HEK293 (cell line): ENCODE data around the gene VRK3.

Source experiments
- CTCF ChIA-PET: fragments of 350-600 bp; formaldehyde crosslinking; extraction: SDS; loops from one replicate; lab custom pipeline; 2021; ENCODE audit warnings: antibody characterized with exemption; lab: Yijun Ruan, JAX
- POLR2A ChIA-PET: fragments of 300-600 bp; formaldehyde crosslinking; extraction: SDS; loops from one replicate; lab custom pipeline; 2020; ENCODE audit warnings: antibody characterized with exemption, inconsistent platforms; lab: Yijun Ruan, JAX
- H3K27ac ChIP-seq: fragments of 200-500 bp; sonication (Bioruptor generic); 2 replicates; pipeline ENCODE4 v1.5.1; 2014; ENCODE audit warnings: low read depth, low read length, control low read depth, inconsistent platforms; ENCODE audit errors: extremely low read depth
- H3K36me3 ChIP-seq, 2 experiments: fragments of 200-500 bp in 1 of 2; sonication (Bioruptor generic) in 1 of 2; 1 replicate in 1 of 2; 2 replicates in 1 of 2; pipeline ENCODE4 v1.5.1; 2014 to 2017; ENCODE audit warnings: inconsistent platforms in 2 of 2, low read length in 2 of 2; ENCODE audit not compliant: control insufficient read depth in 2 of 2, insufficient read depth in 1 of 2
- H3K4me1 ChIP-seq: fragments of 200-500 bp; sonication (Bioruptor generic); 2 replicates; pipeline ENCODE4 v1.5.1; 2014; ENCODE audit warnings: mild to moderate bottlenecking, low read length, inconsistent platforms; ENCODE audit not compliant: control insufficient read depth, insufficient read depth
- H3K4me3 ChIP-seq: 2 replicates; pipeline ENCODE4 v1.5.1; 2011; ENCODE audit warnings: low read depth, mild to moderate bottlenecking, control low read depth, low read length, moderate library complexity
- H3K9me3 ChIP-seq: fragments of 200-500 bp; sonication (Bioruptor generic); 2 replicates; pipeline ENCODE4 v1.5.1; 2014; ENCODE audit warnings: low read depth, low read length, inconsistent platforms; ENCODE audit not compliant: control insufficient read depth, insufficient read depth
- FEZF1 ChIP-seq: fragments of 450-650 bp; formaldehyde crosslinking; IDR thresholded peaks from 2 replicates; pipeline ENCODE4 v1.5.1; 2016; ENCODE audit warnings: missing biosample characterization, missing genetic modification characterization
- GFI1B ChIP-seq: fragments of 450-650 bp; formaldehyde crosslinking; IDR thresholded peaks from 2 replicates; pipeline ENCODE4 v1.5.1; 2016; ENCODE audit warnings: missing biosample characterization, missing genetic modification characterization
- KLF10 ChIP-seq: fragments of 450-650 bp; IDR thresholded peaks from 2 replicates; pipeline ENCODE4 v1.5.1; 2018; ENCODE audit warnings: missing biosample characterization, mild to moderate bottlenecking, missing genetic modification characterization
- KLF8 ChIP-seq: fragments of 450-650 bp; formaldehyde crosslinking; IDR thresholded peaks from 2 replicates; pipeline ENCODE4 v1.5.1; 2016; ENCODE audit warnings: missing biosample characterization, missing genetic modification characterization
- KLF9 ChIP-seq: fragments of 450-650 bp; formaldehyde crosslinking; IDR thresholded peaks from 2 replicates; pipeline ENCODE4 v1.5.1; 2016; ENCODE audit warnings: missing biosample characterization, missing genetic modification characterization, low read depth
- PRDM1 ChIP-seq: fragments of 450-650 bp; formaldehyde crosslinking; IDR thresholded peaks from 2 replicates; pipeline ENCODE4; 2016; ENCODE audit warnings: missing biosample characterization, missing genetic modification characterization
- TCF7L2 ChIP-seq: IDR thresholded peaks from 2 replicates; pipeline ENCODE4 v1.6.1; 2011; ENCODE audit warnings: low read depth, mild to moderate bottlenecking, inconsistent platforms, low read length, moderate library complexity, borderline replicate concordance
- ZBTB17 ChIP-seq: fragments of 450-650 bp; formaldehyde crosslinking; IDR thresholded peaks from 2 replicates; pipeline ENCODE4 v1.5.1; 2016; ENCODE audit warnings: missing biosample characterization, missing genetic modification characterization
- ZFP37 ChIP-seq: fragments of 450-650 bp; formaldehyde crosslinking; IDR thresholded peaks from 2 replicates; pipeline ENCODE4 v1.5.1; 2016; ENCODE audit warnings: missing biosample characterization, missing genetic modification characterization
- ZNF174 ChIP-seq: fragments of 450-650 bp; formaldehyde crosslinking; IDR thresholded peaks from 2 replicates; pipeline ENCODE4 v1.5.0; 2017; ENCODE audit warnings: missing biosample characterization, mild to moderate bottlenecking, missing genetic modification characterization
- ZNF175 ChIP-seq: fragments of 450-650 bp; formaldehyde crosslinking; IDR thresholded peaks from 2 replicates; pipeline ENCODE4 v1.5.1; 2016; ENCODE audit warnings: missing biosample characterization, missing genetic modification characterization
- ZNF2 ChIP-seq: fragments of 450-650 bp; formaldehyde crosslinking; IDR thresholded peaks from 2 replicates; pipeline ENCODE4 v1.5.1; 2016; ENCODE audit warnings: missing biosample characterization, missing genetic modification characterization
- ZNF266 ChIP-seq: fragments of 450-650 bp; formaldehyde crosslinking; IDR thresholded peaks from 2 replicates; pipeline ENCODE4 v1.5.1; 2016; ENCODE audit warnings: missing biosample characterization, missing genetic modification characterization, low read depth
- ZNF366 ChIP-seq: fragments of 450-650 bp; formaldehyde crosslinking; conservative IDR thresholded peaks from 2 replicates; pipeline ENCODE4 v1.5.1; 2016; ENCODE audit warnings: missing biosample characterization, missing genetic modification characterization
- ZNF37A ChIP-seq: fragments of 450-650 bp; IDR thresholded peaks from 2 replicates; pipeline ENCODE4 v1.5.1; 2018; ENCODE audit warnings: missing biosample characterization, missing genetic modification characterization
- ZNF473 ChIP-seq: fragments of 450-650 bp; formaldehyde crosslinking; IDR thresholded peaks from 2 replicates; pipeline ENCODE4 v1.5.1; 2017; ENCODE audit warnings: missing biosample characterization, missing genetic modification characterization
- ZNF514 ChIP-seq: fragments of 450-650 bp; formaldehyde crosslinking; IDR thresholded peaks from 2 replicates; pipeline ENCODE4 v1.5.1; 2016; ENCODE audit warnings: missing biosample characterization, missing genetic modification characterization
- ZNF529 ChIP-seq: fragments of 450-650 bp; formaldehyde crosslinking; IDR thresholded peaks from 2 replicates; pipeline ENCODE4 v1.5.1; 2017; ENCODE audit warnings: missing genetic modification characterization, missing biosample characterization; ENCODE audit not compliant: insufficient replicate concordance
- ZNF561 ChIP-seq: fragments of 450-650 bp; IDR thresholded peaks from 2 replicates; pipeline ENCODE4 v1.5.1; 2018; ENCODE audit warnings: missing biosample characterization, missing genetic modification characterization, borderline replicate concordance
- ZNF571 ChIP-seq: fragments of 450-650 bp; formaldehyde crosslinking; IDR thresholded peaks from 2 replicates; pipeline ENCODE4 v1.5.0; 2017; ENCODE audit warnings: missing biosample characterization, missing genetic modification characterization
- ZNF623 ChIP-seq: fragments of 450-650 bp; formaldehyde crosslinking; IDR thresholded peaks from 2 replicates; pipeline ENCODE4 v1.5.1; 2016; ENCODE audit warnings: missing biosample characterization, missing genetic modification characterization
- ZNF626 ChIP-seq: fragments of 450-650 bp; sonication (Bioruptor Pico); formaldehyde crosslinking; IDR thresholded peaks from 2 replicates; pipeline ENCODE4 v1.5.1; 2018; ENCODE audit warnings: missing biosample characterization, missing genetic modification characterization, inconsistent platforms
- ZNF629 ChIP-seq: fragments of 450-650 bp; formaldehyde crosslinking; IDR thresholded peaks from 2 replicates; pipeline ENCODE4 v1.5.1; 2017; ENCODE audit warnings: missing biosample characterization, missing genetic modification characterization
- ZNF654 ChIP-seq: fragments of 450-650 bp; formaldehyde crosslinking; IDR thresholded peaks from 2 replicates; pipeline ENCODE4 v1.5.1; 2016; ENCODE audit warnings: low read depth, missing biosample characterization, missing genetic modification characterization
- ZNF792 ChIP-seq: fragments of 450-650 bp; formaldehyde crosslinking; IDR thresholded peaks from 2 replicates; pipeline ENCODE4 v1.5.1; 2016; ENCODE audit warnings: missing biosample characterization, missing genetic modification characterization
- TF ChIP-seq, protein P1 (sequence below): fragments of 450-650 bp; formaldehyde crosslinking; IDR thresholded peaks from 2 replicates; pipeline ENCODE4 v1.5.1; 2016; ENCODE audit warnings: missing biosample characterization, missing genetic modification characterization
- TF ChIP-seq, protein P2 (sequence below): fragments of 450-650 bp; formaldehyde crosslinking; IDR thresholded peaks from 2 replicates; pipeline ENCODE4 v1.5.1; 2016; ENCODE audit warnings: missing biosample characterization, missing genetic modification characterization
- TF ChIP-seq, protein P3 (sequence below): fragments of 450-650 bp; formaldehyde crosslinking; IDR thresholded peaks from 2 replicates; pipeline ENCODE4 v1.5.1; 2016; ENCODE audit warnings: missing biosample characterization, missing genetic modification characterization

Gene VRK3

DNA sequence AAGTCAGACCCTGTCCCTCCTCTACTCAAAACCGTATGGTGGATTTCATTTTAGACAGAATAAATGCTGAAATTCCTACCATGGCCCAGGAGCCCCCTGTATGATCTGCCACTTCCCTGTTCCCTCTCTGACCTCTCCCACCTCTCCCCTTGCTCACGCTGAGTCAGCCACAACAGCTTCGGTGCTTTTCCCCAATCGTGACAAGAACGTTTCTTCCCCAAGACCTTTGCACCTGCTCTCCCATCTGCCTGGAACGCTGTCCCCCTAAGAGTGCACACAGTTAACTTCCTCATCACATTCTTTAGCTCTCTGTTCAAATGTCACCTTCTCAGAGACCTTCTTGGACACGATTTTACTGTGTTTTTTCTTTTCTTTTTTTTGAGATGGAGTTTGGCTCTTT is 2.3 kb downstream of the VRK3 start:
- ChIA-PET CTCF (no interaction called here), POLR2A (no interaction called here)
- Histone ChIP-seq H3K9me3 (no peaks in the 10 kb centered on the region), H3K27ac (no peak overlapping the region), H3K36me3 (peaks cover 14 to 26% of the 10 kb centered on the region in 2 experiments), H3K4me3 (no peak overlapping the region), H3K4me1 (peaks cover 6% of the 10 kb centered on the region)
- TF ChIP-seq, protein P1, sequence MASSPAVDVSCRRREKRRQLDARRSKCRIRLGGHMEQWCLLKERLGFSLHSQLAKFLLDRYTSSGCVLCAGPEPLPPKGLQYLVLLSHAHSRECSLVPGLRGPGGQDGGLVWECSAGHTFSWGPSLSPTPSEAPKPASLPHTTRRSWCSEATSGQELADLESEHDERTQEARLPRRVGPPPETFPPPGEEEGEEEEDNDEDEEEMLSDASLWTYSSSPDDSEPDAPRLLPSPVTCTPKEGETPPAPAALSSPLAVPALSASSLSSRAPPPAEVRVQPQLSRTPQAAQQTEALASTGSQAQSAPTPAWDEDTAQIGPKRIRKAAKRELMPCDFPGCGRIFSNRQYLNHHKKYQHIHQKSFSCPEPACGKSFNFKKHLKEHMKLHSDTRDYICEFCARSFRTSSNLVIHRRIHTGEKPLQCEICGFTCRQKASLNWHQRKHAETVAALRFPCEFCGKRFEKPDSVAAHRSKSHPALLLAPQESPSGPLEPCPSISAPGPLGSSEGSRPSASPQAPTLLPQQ (tag by site-specific recombination) = no peak
- TF ChIP-seq ZNF654 (tag by site-specific recombination) (no peak), TCF7L2 (no peak), ZNF626 (tag by site-specific recombination) (no peak), ZNF2 (tag by site-specific recombination) (no peak), ZFP37 (tag by site-specific recombination) (no peak), ZNF529 (tag by site-specific recombination) (no peak)
- TF ChIP-seq, protein P2, sequence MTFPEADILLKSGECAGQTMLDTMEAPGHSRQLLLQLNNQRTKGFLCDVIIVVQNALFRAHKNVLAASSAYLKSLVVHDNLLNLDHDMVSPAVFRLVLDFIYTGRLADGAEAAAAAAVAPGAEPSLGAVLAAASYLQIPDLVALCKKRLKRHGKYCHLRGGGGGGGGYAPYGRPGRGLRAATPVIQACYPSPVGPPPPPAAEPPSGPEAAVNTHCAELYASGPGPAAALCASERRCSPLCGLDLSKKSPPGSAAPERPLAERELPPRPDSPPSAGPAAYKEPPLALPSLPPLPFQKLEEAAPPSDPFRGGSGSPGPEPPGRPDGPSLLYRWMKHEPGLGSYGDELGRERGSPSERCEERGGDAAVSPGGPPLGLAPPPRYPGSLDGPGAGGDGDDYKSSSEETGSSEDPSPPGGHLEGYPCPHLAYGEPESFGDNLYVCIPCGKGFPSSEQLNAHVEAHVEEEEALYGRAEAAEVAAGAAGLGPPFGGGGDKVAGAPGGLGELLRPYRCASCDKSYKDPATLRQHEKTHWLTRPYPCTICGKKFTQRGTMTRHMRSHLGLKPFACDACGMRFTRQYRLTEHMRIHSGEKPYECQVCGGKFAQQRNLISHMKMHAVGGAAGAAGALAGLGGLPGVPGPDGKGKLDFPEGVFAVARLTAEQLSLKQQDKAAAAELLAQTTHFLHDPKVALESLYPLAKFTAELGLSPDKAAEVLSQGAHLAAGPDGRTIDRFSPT = no peak

DNA sequence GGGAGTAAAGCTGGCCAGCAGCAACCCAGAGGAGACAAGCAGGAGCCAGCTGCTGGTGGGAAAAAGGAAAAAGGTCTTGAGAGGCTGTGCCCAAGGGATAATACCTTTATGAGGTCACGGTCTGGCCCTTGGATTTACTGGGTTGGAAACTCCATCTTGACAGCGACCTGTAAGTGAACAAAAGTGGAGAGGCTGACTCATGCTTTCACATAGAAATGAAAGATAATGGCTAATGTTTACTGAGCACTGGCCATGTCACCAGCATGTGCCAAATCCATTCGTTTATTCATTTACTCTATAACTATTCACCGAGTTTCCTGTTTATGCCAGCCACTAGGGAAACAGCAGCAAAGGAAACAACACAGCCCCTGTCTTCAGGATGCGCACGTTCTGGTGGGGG is 4.7 kb downstream of the VRK3 start:
- peaks cover 6% of the 10 kb centered on the region for H3K4me1 ChIP-seq
- no peak overlapping the region for H3K27ac ChIP-seq
- CTCF ChIA-PET = no interaction called here
- POLR2A ChIA-PET = interaction anchor here (0.7 kb wide), 1 partner anchor 82 kb away, joined by 3 read pairs; no protein-coding TSS in a partner anchor
- H3K4me3 ChIP-seq = no peak overlapping the region
- H3K36me3 ChIP-seq = peaks cover 34 to 41% of the 10 kb centered on the region in 2 experiments
- H3K9me3 ChIP-seq = no peaks in the 10 kb centered on the region
- no peak for TF ChIP-seq ZNF561
- TF ChIP-seq ZNF266 (tag by site-specific recombination) = no peak
- TF ChIP-seq ZNF366 (tag by site-specific recombination) = no peak
- no peak for TF ChIP-seq KLF8 (tag by site-specific recombination)
- no peak for TF ChIP-seq ZNF792 (tag by site-specific recombination)
- no peak for TF ChIP-seq KLF9
- no peak for TF ChIP-seq ZNF175
- TF ChIP-seq ZNF174 (tag by site-specific recombination) = no peak
- TF ChIP-seq FEZF1 (tag by site-specific recombination) = peak; percentile 44; the same call in 1 of the 2 replicates
- no peak for TF ChIP-seq ZBTB17 (tag by site-specific recombination)
- TF ChIP-seq KLF10 (tag by site-specific recombination) = no peak
- TF ChIP-seq PRDM1 = 0 out of 2 replicates have a peak, but pooled peaks have one; percentile 5

DNA sequence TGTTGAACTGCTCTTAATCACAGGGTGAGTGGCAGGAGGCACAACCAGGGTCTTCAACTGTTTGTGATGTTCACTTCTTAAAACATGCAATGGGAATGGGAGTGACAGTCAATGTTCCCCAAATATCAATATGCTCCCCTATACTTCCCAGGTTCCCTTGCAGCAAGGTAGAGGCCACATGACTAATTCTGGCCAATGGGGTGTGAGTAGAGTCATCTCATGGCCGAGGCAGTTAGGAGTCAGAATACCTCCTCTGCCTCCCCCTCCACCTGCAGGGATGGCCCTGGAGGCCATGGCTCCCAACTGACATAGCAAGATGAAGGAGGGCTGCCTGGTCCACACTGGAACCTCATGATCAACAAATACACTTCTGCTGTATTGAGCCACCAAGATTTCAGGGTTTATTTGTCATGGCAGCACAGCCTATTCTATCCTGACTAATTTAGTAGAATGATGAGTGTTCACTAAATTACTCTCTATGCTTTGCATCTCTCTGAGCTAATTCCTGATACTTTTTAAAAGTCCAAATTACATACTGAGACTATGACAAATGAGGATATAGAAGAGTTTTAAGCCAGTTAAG is 8.9 kb downstream of the VRK3 start:
- CTCF ChIA-PET = no interaction called here
- POLR2A ChIA-PET = no interaction called here
- H3K36me3 ChIP-seq = peaks cover 65 to 66% of the 10 kb centered on the region in 2 experiments
- H3K4me1 ChIP-seq = no peaks in the 10 kb centered on the region
- no peak overlapping the region for H3K27ac ChIP-seq
- H3K4me3 ChIP-seq = no peak overlapping the region
- no peaks in the 10 kb centered on the region for H3K9me3 ChIP-seq
- TF ChIP-seq ZNF514 (tag by site-specific recombination) (no peak), ZNF175 (no peak), ZNF629 (tag by site-specific recombination) (no peak), PRDM1 (no peak), ZNF571 (no peak), ZNF623 (tag by site-specific recombination) (no peak), GFI1B (tag by site-specific recombination) (no peak), ZNF473 (no peak), ZNF37A (tag by site-specific recombination) (no peak)
- TF ChIP-seq, protein P3, sequence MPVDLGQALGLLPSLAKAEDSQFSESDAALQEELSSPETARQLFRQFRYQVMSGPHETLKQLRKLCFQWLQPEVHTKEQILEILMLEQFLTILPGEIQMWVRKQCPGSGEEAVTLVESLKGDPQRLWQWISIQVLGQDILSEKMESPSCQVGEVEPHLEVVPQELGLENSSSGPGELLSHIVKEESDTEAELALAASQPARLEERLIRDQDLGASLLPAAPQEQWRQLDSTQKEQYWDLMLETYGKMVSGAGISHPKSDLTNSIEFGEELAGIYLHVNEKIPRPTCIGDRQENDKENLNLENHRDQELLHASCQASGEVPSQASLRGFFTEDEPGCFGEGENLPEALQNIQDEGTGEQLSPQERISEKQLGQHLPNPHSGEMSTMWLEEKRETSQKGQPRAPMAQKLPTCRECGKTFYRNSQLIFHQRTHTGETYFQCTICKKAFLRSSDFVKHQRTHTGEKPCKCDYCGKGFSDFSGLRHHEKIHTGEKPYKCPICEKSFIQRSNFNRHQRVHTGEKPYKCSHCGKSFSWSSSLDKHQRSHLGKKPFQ = no peak
